HG03045 (cell line): ENCODE measurements around the gene ANK2.
A peak's percentile ranks its signal among the peaks of the same experiment; 100 is the strongest.

ENCODE experiments used
- ATAC-seq: cut with Tn5 transposase; IDR thresholded peaks from one replicate; pipeline ENCODE4 v1.9.1; 2021; ENCODE audit warnings: mild to moderate bottlenecking, moderate library complexity; ENCODE audit not compliant: unreplicated experiment

The ANK2 gene

DNA sequence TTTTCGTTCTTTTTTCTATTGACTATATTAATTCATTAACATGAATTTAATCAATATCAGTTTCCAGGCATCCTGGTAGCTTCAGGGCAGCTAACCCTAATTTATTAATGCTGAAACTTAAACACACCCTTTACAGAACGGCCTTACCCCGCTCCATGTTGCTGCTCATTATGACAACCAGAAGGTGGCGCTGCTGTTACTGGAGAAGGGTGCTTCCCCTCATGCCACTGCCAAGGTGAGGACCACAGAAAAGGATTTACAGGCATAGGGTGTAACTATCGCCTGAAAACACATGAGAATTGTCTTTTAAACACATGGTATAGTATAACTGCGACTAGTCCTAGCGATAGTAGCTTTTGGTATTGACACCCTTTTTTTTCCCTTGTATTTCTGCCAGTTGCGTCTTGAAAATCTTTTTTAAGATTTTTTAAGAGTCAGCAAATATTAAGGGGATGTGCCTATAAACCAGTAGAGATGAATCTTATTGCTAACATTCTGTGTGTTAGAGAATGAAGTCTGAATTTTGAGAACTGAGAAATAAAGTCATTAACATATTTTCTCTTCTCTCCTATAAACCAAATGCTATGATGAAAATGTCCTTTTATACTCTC lies 229.0 kb downstream of the ANK2 start:
- peak; percentile 98 for ATAC-seq

DNA sequence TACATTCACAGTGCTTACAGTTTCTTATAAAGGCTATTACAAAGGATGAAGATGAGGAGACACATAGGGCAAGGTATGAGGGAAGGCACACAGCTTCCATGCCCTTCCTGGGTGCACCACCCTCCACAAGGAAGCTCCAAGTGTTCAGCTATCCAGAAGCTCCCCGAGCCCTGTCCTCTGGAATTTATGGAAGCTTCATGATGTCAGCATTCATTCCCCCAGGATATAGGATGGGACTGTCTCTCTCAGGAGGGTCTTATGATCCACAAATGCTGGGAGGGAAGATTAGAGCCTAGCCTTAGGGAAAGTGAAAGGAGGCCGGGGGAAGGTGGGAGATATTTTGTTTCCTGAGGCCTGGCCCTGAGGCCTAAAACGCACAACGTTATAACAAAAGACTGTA lies 236.0 kb downstream of the ANK2 start:
- no peak for ATAC-seq

DNA sequence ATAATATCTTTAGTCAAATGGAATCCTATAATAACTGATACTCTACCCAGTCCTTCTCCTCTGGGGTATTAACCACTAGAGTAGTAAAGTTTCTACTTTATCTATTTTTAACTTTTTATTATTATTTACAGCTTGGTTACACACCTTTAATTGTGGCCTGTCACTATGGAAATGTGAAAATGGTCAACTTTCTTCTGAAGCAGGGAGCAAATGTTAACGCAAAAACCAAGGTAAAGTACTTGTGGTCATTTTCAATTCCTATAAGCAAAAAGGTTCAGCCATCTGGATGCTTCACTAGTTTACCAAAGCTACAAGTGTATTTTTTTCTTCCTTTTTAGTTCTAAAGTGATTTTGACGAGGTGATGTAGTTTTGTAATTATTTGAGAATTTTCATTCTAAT lies 238.8 kb downstream of the ANK2 start:
- ATAC-seq, result no peak

DNA sequence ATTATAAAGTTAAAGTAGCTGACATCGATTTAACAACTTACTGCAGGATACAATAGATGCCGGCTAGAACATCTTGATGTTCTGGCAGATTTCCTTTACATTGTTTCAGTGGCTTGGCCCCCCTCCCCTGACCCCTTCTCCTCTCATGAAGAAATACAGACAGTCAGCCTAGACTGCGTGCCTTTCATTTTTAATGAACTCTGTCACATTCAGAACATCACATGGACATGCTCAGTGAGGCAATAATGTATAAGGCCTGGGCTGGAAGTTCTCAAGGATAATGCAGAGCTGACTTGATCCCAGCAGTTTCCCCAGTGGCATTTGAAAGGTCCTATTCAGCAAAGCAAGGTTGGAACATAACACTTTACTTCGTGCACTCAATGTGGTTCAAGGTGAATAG lies 239.2 kb downstream of the ANK2 start:
- ATAC-seq, result no peak

DNA sequence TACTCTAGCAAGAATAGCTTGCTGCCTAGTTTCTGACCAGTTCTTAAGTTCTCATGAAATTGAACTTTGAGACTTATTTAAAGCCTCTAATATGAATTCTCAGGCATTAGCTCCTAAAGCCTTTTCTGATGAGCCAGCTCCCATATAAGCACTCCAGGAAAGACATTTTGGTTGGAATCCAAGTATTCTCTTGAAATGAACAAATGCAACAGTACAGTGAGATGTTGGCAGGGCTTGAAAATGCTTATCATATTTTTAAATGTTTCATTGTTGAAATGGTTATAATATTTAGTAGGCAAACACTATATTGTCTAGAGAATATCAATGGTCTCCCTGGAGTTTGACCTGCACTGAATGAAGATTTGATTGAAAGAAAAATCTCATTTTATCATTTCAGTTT lies 240.3 kb downstream of the ANK2 start:
- ATAC-seq, result no peak

DNA sequence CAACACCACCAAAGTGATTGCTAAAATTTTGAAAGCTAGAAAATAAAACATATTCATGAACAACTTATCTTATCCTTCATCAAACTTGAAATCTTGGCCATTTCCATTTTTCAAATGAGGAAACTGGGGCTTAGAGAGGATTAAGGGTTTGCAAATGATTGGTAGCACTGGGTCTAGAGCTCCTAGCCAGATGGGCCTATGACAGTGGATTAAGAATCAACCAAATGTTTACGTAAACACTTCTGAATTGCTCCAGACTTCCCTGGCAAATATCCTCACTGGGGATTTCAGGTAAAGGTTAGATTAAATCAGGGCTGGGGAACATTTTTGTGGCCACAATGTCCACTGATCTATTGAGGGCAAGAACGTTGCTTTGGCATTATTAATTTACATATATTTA lies 241.2 kb downstream of the ANK2 start:
- ATAC-seq, result no peak

DNA sequence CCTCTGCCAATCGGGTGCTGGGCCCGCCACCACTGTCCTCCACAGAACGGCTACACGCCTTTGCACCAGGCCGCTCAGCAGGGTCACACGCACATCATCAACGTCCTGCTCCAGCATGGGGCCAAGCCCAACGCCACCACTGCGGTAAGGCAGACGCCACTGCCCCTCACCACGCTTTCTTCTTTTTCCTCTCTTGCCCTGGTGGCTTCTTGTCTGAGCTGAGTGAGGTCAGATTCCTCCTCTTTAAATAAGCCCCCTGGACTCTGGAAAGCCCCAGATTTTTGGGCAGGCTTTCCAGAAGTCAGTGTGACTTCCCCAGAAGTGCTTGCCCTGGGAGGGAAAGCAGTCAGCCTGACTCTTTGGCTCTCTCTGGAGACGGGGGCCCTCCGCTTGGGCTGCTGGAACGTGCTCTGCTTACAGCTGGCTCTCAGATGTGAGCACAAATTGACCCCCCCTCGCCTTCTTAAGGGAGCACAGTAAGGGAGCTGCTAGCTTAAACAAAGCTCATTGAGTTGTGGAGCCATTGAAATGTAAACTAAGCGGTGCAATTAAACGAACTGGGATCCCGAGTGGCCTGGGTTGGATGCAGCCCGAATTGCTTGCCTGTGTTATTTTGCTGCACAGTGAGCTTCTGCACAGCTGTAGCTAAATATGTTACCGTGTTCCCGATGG lies 243.1 kb downstream of the ANK2 start:
- no peak for ATAC-seq

DNA sequence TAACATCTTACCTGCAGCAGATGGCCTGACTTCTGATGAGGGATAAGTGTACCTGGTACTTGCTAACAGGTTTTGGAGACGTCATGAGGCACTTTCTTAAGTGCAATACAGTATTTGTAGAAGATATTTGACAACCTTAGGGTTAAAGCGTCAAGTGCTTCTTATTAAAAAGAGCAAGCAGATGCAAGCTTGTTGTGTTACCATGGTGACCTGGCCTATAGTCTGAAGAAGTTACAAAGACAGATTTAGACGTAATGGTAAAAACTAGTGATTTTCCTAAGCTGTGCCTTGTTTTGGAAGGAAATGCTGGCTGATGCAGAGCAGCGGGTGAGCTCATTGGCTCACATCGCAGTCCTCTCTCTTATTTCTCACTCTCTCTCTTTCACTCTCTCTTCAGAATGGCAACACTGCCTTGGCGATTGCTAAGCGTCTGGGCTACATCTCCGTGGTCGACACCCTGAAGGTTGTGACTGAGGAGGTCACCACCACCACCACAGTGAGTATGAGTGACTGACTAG lies 243.6 kb downstream of the ANK2 start:
- no peak for ATAC-seq

DNA sequence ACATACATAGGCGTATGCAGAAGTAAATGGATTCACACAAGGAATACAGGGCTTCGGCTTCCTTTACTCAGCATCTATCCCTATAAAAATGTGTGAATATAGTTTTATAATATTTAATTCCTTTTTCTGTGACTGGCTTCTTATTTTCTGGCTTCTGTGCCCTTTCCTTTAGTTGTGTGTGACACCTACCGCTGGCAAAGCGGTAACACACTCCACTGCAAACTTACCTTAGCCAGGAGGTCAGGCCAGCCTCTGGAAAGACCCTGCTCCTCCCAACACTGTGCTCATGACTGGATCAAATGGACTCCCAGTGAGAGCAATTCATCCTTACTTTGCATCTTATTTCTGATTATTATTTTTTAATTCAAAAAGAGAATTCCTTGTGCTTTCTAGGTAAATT lies 244.2 kb downstream of the ANK2 start:
- ATAC-seq, result no peak

DNA sequence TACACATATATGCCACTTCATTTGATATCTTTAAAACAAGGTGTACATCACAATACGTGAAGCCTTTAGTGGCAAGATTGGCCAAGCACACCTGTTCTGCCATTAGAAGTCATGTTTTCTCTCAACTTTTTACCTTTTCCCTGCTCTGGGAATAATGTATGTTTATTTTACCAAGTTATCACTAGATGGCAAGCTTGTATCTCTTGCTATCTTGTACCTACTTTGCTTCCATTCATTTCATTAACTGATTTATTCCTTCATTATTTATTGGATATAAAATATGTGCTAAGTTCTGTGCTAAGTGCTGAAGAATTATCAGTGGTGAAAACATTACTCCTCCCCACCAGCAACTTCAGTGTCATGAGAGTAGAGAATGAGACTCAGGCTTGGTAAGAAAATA lies 245.5 kb downstream of the ANK2 start:
- no peak for ATAC-seq

DNA sequence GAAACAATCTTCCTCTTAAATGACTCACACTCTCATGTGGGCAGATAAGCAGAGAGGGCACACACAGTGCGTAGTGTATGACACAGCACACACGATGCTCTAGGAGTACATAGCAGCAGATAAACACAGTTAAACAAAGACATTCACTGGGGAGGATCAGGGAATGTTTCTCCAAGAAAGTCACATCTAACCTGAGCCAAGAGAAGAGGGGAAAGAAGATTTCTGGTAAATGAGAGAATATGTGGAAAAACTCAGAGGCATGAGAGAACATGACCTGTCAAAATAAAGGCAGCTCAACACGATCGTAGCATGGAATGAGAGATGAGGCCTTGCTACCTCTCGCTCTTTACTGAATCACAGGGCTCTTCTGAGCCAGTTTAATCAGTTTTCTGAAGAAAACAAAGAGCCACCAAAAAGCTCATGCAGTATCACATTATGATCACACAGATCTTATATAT lies 251.0 kb downstream of the ANK2 start:
- ATAC-seq, result no peak

DNA sequence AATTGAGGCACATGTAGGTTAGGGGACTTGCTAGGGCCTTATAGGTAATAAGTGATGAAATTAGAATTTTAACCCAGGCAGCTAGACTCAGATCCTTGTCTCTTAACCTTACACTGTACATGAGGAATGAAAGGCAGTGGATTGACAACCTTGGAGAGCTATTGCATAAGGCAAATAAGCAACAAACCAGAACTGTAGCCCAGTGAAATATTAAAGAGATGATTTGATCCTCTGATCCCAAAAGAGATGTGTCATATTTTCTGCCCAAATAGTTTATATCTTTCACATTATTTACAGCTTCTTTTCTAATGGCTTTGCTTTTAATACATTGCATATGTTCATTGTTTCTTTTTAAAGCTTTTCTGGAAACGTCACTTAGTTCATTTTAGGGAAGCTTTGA lies 252.6 kb downstream of the ANK2 start:
- ATAC-seq, result no peak

DNA sequence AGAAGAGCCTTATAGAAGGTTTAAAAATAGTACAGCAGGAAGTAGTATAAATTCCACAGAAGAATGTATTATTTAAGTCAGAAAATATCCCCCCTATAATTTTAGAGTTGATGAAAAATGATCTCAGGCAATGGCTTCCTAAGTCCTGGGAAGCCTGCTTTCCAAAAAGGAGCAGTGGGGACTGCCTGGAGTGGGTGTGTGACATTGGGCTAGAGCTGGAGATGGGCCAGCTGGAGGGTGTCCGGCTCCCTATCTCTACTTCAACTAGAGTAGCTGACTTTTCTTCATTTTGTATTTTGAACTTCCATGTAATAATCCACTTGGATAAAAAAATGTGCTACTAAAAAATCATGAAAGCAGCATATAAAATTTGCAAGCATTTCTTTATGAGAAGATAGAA lies 253.9 kb downstream of the ANK2 start:
- no peak for ATAC-seq

DNA sequence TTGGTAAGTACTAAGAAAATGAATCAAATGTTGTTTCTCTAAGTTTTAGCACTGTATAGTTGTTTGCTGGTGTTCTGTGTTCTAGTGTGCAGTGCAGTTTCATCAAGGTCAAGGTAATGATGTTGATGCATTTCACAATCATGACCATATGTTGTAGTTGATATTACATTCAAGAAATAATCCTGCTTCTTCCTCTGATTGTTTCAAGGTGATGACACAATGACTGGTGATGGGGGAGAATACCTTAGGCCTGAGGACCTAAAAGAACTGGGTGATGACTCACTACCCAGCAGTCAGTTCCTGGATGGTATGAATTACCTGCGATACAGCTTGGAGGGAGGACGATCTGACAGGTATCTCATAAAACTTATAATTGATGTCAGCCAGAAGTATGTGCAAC lies 261.6 kb downstream of the ANK2 start:
- ATAC-seq, result no peak

DNA sequence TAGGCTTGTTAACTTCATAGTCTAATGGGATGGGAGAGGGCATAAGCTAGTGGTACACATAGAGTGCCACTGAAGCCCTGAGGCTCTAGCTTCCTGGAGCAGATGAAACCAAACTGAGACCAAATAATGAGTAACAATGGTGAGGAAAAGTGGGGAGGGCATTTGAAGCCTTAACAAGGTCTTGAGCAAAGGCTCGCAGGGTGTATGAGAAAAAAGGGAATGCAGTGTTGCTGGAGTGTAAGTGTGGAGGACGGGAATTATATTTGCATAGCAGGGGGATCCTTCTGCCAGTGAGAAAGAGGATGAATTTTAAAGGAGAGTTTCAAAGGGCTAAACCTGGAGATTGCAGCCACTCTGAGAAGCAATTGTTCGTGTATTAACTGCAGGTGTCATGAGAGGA lies 263.1 kb downstream of the ANK2 start:
- no peak for ATAC-seq

DNA sequence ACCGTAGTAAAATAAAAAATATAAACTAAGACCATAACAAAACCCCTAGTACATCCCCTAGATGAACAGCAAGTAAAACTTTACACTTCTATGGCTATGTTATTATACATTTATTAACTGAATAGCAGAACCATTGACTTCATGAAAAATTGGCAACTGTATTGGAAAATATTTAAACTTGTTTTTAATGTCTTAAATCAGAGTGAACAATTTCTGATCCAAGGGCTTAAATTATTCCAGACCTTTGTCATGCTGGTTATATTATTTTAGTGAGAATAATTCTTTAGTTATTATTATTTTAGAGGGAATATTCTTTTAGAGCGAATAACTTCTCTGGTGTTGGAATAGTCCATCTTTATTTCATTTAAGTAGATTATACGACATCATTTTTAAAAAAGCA lies 265.0 kb downstream of the ANK2 start:
- ATAC-seq, result no peak

DNA sequence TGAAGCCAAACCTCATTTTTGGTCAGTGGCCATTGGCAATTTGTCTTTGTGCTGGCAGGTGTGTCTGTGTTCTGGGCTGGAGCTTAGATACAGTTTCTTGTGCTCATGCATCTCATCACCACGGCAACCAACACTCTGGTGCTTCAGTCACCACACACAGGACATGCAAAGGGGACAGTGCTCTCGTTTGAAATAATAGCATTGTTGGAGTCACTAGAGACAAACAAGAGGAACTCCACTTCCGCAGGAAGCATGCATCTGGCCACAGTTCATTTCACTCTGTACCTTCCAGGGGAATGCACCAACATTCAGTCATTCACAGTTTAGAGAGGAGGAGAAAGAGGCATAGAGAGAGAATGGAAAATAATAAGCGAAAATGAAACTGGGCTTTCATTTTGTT lies 267.4 kb downstream of the ANK2 start:
- ATAC-seq, result peak; percentile 91

DNA sequence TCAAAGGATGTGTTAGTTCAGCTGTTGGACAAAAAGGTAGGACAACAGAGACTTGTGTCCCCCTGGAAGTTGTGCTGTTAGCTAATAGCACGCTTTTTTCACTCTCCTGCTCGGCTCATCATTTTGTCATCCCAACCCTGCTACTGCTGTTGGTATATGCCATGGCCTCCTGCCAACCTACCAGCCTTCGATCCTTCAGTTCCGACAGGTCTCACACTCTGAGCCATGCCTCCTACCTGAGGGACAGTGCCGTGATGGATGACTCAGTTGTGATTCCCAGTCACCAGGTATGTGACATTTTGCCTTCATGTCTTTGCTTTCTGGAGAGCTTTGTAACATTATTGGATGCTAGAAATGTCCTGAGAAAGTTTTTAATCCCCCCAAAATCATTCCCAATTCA lies 268.1 kb downstream of the ANK2 start:
- no peak for ATAC-seq

DNA sequence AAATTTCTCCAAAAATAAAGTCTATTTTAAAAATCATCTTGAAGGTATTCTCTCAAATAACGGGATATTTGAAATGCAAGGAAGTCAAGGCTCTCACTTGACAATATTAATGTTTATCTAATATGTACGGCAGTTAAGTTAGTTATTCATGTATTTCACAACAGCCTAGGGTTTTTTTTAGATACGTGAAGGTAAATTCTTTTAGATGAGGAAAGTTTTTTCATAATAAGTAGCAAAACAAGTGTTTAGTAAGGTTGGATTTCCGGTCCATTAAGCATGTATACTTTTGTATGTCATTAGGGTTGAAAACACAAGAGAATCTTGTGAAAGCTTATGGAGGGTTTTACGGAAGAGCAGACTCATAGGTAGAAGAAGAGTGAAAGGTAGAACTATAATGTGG lies 273.3 kb downstream of the ANK2 start:
- ATAC-seq, result no peak

DNA sequence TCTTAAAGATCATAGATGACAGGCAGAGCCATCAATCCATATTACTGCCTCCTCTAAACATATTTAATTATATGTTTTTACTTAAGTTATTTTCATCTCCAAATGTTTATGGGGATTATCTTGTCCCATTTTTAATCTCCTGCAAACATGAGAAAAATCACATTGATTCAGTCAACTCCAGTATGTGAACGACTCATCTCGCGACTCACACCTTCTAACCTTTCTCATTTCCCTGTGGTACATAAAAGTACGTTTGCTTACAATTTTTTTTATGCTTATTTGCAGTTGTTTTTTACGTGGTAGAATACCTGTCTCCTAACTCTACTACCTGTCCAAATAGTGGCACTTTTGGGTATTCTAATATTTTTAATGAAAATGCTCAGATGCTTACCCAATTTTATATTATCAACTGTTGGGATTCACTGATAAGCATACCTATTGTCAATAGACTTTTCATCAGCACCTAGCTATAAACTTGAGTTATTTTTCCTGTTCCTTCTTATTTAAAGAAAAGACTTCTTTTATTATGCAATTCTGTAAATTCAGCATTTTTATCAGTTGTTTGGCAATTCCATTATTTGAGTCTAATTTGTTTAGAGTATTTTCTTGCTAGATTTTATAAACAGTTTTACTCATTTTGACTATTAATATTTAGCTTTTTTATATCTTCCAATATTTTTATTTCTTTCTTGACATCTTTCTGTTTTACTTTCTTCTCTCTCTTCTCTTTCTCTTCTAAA lies 276.6 kb downstream of the ANK2 start:
- no peak for ATAC-seq

DNA sequence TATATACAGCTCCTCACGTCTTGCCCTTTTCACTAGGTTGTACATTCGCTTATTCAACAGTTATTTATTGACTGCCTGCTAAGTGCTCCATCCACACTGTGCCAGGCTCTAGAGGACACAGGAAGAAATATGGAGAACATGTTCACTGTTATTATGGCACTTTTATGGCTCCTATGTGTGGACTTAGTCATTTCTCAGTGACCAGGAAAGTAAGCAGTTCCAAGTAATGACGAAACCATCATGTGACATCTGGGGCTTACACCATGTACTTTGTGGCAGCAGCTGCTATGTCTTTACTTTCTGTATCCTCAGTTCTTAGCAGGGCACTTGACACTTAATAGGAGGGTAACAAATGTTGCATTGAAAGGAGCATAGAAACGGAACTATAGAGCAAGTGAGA lies 278.0 kb downstream of the ANK2 start:
- no peak for ATAC-seq

DNA sequence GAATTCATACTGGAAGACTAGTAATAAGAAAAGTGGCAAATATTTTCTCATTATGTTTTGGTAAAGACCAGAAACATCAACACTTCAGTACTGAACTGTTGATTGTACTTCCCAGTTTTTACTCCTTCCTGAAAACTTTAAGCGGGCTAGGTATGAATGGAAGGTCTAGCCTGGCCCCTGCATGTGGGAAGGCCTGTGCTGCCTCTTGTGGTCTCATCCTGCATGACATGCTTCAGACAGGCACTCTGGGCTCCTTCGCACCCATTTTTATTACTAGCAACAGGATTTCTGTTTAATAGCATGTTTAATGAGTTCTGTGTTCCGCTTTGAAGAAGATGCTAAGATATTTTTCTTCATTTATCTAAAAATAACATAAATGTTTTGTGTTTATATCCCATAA lies 279.1 kb downstream of the ANK2 start:
- no peak for ATAC-seq
